Neural progenitor cell (in vitro differentiated cells): ENCODE data around the gene TTYH3. TPM values are rescaled to one million over a fixed set of nuclear protein-coding genes. Genes with fewer than 3 reads are reported as not detected.

Experiments
- DNase-seq: peaks from one replicate; pipeline ENCODE4 v3.0.0-alpha.2; 2016; ENCODE audit warnings: low spot score
- H2AFZ ChIP-seq: fragments of 200-600 bp; sonication (generic); replicated peaks from 2 replicates; pipeline ENCODE4 v1.6.1; 2016; ENCODE audit warnings: antibody characterized with exemption
- H3F3A ChIP-seq: fragments of 200-600 bp; sonication (generic); 2 replicates; pipeline ENCODE4 v1.6.1; 2016; ENCODE audit warnings: antibody characterized with exemption, low read depth
- H3K27ac ChIP-seq: fragments of 200-600 bp; sonication (generic); 2 replicates; pipeline ENCODE4 v1.5.1; 2016; ENCODE audit warnings: mild to moderate bottlenecking
- H3K27me3 ChIP-seq: fragments of 200-600 bp; sonication (generic); 2 replicates; pipeline ENCODE4 v1.6.1; 2016; ENCODE audit warnings: mild to moderate bottlenecking, moderate library complexity
- H3K36me3 ChIP-seq: fragments of 200-600 bp; sonication (generic); 2 replicates; pipeline ENCODE4 v1.5.1; 2016
- H3K4me1 ChIP-seq: fragments of 200-600 bp; sonication (generic); 2 replicates; pipeline ENCODE4 v1.6.1; 2016; ENCODE audit warnings: mixed run types
- H3K4me2 ChIP-seq: fragments of 200-600 bp; sonication (generic); 2 replicates; pipeline ENCODE4 v1.6.1; 2016
- H3K4me3 ChIP-seq: fragments of 200-600 bp; sonication (generic); 2 replicates; pipeline ENCODE4 v1.5.1; 2016
- H3K79me2 ChIP-seq: fragments of 200-600 bp; sonication (generic); 2 replicates; pipeline ENCODE4 v1.6.1; 2016; ENCODE audit warnings: low read depth
- H3K9ac ChIP-seq: fragments of 200-600 bp; sonication (generic); 2 replicates; pipeline ENCODE4 v1.6.1; 2016
- H3K9me3 ChIP-seq: fragments of 200-600 bp; sonication (generic); 2 replicates; pipeline ENCODE4 v1.5.1; 2016; ENCODE audit warnings: low read depth
- H4K20me1 ChIP-seq: fragments of 200-600 bp; sonication (generic); 2 replicates; pipeline ENCODE4 v1.6.1; 2016; ENCODE audit warnings: low read depth
- H3K27ac Mint-ChIP-seq: 3 replicates; pipeline ENCODE4 v1.8.0; 2021; ENCODE audit warnings: mixed read lengths
- H3K27me3 Mint-ChIP-seq: 2 replicates; pipeline ENCODE4 v1.8.0; 2022; ENCODE audit warnings: low read depth, mild to moderate bottlenecking, inconsistent platforms, moderate library complexity, mixed read lengths; ENCODE audit not compliant: insufficient read depth
- H3K36me3 Mint-ChIP-seq: 3 replicates; pipeline ENCODE4 v1.8.0; 2021; ENCODE audit warnings: mixed read lengths
- H3K4me1 Mint-ChIP-seq: 3 replicates; pipeline ENCODE4 v1.8.0; 2021; ENCODE audit warnings: mixed read lengths
- H3K4me3 Mint-ChIP-seq: 3 replicates; pipeline ENCODE4 v1.8.0; 2021; ENCODE audit warnings: mild to moderate bottlenecking, moderate library complexity, mixed read lengths
- H3K9me3 Mint-ChIP-seq: 3 replicates; pipeline ENCODE4 v1.8.0; 2020; ENCODE audit warnings: mixed read lengths
- EZH2 ChIP-seq: fragments of 200-600 bp; sonication (generic); IDR thresholded peaks from 2 replicates; pipeline ENCODE4 v1.6.1; 2017; ENCODE audit warnings: antibody characterized with exemption, mild to moderate bottlenecking, moderate library complexity
- EZH2phosphoT487 ChIP-seq: fragments of 200-600 bp; sonication (generic); IDR thresholded peaks from 2 replicates; pipeline ENCODE4 v1.6.1; 2017; ENCODE audit warnings: antibody characterized with exemption
- total RNA-seq: library from RNA; depleted of rRNA; stranded (reverse); fragments of >200 nt; gene quantifications from 2 replicates; pipeline ENCODE4 v1.2.3, GENCODE V29; 2015; ENCODE audit warnings: low replicate concordance
- TF ChIP-seq, protein P1 (sequence below): fragments of 200-600 bp; sonication (generic); IDR thresholded peaks from 2 replicates; pipeline ENCODE4 v1.5.1; 2017; ENCODE audit warnings: antibody characterized with exemption, mild to moderate bottlenecking

The TTYH3 gene
- total RNA-seq, 1 donor from 2014 or later = 13.2 TPM

- Histone ChIP-seq H3K27ac (no peak overlapping the region), H2AFZ (peak overlapping the region; percentile 61)
- H3K27ac Mint-ChIP-seq = no peak overlapping the region
Observed at GRCh38 chr7:2688409-2689342, 56.9 kb downstream of the TTYH3 start.

GRCh38 chr7:2689343-2689847 lies 57.6 kb downstream of the TTYH3 start:
- H3K27me3 ChIP-seq = peaks cover 50% of the 10 kb centered on the region
- peak overlapping the region; percentile 67 for H3K4me3 Mint-ChIP-seq

More at GRCh38 chr7:2688409-2689342, 56.9 kb downstream of the TTYH3 start:
- Histone ChIP-seq H3K36me3 (no peaks in the 10 kb centered on the region), H3K9ac (no peak overlapping the region), H3K27me3 (peaks cover 50% of the 10 kb centered on the region), H3K4me2 (peak overlapping the region; percentile 85), H3K4me3 (peak overlapping the region; percentile 58), H4K20me1 (peaks cover 8% of the 10 kb centered on the region), H3F3A (peaks cover 9% of the 10 kb centered on the region), H3K79me2 (no peaks in the 10 kb centered on the region), H3K9me3 (no peaks in the 10 kb centered on the region), H3K4me1 (peaks cover 7% of the 10 kb centered on the region)
- H3K4me1 Mint-ChIP-seq = peaks cover 8% of the 10 kb centered on the region
- TF ChIP-seq, protein P1, sequence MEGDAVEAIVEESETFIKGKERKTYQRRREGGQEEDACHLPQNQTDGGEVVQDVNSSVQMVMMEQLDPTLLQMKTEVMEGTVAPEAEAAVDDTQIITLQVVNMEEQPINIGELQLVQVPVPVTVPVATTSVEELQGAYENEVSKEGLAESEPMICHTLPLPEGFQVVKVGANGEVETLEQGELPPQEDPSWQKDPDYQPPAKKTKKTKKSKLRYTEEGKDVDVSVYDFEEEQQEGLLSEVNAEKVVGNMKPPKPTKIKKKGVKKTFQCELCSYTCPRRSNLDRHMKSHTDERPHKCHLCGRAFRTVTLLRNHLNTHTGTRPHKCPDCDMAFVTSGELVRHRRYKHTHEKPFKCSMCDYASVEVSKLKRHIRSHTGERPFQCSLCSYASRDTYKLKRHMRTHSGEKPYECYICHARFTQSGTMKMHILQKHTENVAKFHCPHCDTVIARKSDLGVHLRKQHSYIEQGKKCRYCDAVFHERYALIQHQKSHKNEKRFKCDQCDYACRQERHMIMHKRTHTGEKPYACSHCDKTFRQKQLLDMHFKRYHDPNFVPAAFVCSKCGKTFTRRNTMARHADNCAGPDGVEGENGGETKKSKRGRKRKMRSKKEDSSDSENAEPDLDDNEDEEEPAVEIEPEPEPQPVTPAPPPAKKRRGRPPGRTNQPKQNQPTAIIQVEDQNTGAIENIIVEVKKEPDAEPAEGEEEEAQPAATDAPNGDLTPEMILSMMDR = no peak
- TF ChIP-seq EZH2 (peak; percentile 97), EZH2phosphoT487 (peak; percentile 91)
- no peaks in the 10 kb centered on the region for H3K36me3 Mint-ChIP-seq
- H3K9me3 Mint-ChIP-seq = peaks cover 2% of the 10 kb centered on the region
- H3K4me3 Mint-ChIP-seq = peak overlapping the region; percentile 67
- H3K27me3 Mint-ChIP-seq = peaks cover 47% of the 10 kb centered on the region
- DNase-seq = peak; percentile 51

DNA sequence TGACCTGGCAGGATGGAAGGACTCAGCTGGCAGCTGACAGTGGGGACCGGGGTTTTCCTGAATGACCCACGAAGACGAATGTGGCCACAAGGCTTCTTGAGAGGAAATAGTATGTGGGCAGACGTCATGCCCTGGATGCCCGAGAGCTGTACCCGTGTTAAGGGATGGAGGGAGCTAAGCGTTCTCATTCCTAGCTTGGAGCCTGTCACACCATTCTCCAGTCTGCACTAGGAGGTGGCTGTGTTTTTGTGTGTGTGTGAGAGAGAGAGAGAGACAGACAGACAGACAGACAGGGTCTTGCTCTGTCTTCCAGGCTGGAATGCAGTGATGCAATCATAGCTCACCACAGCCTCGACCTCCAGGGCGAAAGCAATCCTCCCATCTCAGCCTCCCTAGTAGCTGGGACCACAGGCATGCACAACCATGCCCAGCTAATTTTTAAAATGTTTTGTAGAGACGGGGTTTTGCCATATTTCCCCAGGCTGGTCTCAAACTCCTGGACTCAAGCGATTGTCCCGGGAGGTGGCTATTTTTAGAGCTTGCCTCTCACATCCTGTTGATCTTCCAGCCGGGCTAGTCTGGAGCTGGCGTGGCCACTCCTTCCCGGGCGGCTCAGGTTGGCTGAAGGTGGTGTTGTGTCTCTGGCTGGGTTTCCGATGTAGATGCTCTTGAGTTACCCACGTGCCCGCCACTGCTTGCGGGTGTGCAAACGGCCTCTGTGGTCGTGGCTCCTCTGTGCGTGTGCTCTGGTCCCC lies 58.3 kb downstream of the TTYH3 start:
- peak overlapping the region; percentile 4 for H3K4me3 Mint-ChIP-seq
- TF ChIP-seq, protein P1 = no peak
- TF ChIP-seq EZH2phosphoT487 (no peak), EZH2 (no peak)
- H3K27me3 ChIP-seq = peaks cover 50% of the 10 kb centered on the region

More at GRCh38 chr7:2689343-2689847, 57.6 kb downstream of the TTYH3 start:
- H3F3A ChIP-seq = peaks cover 9% of the 10 kb centered on the region
- H3K9me3 ChIP-seq = no peaks in the 10 kb centered on the region
- H3K4me3 ChIP-seq = no peak overlapping the region
- no peaks in the 10 kb centered on the region for H3K79me2 ChIP-seq
- no peaks in the 10 kb centered on the region for H3K36me3 Mint-ChIP-seq
- H3K4me1 ChIP-seq = peaks cover 7% of the 10 kb centered on the region
- H3K36me3 ChIP-seq = no peaks in the 10 kb centered on the region
- no peak overlapping the region for H3K27ac Mint-ChIP-seq
- no peak overlapping the region for H3K4me2 ChIP-seq
- no peak overlapping the region for H3K9ac ChIP-seq
- H2AFZ ChIP-seq = no peak overlapping the region
- no peak for DNase-seq
- TF ChIP-seq EZH2 = no peak
- no peak for TF ChIP-seq EZH2phosphoT487
- H3K27ac ChIP-seq = no peak overlapping the region
- H4K20me1 ChIP-seq = peaks cover 8% of the 10 kb centered on the region
- peaks cover 8% of the 10 kb centered on the region for H3K4me1 Mint-ChIP-seq
- peaks cover 2% of the 10 kb centered on the region for H3K9me3 Mint-ChIP-seq
- peaks cover 47% of the 10 kb centered on the region for H3K27me3 Mint-ChIP-seq

More for the DNA sequence above, 58.3 kb downstream of the TTYH3 start:
- H3K9me3 ChIP-seq = no peaks in the 10 kb centered on the region
- H3K36me3 ChIP-seq = no peaks in the 10 kb centered on the region
- H3K9me3 Mint-ChIP-seq = peaks cover 2% of the 10 kb centered on the region
- peaks cover 7% of the 10 kb centered on the region for H3K4me1 ChIP-seq
- peaks cover 47% of the 10 kb centered on the region for H3K27me3 Mint-ChIP-seq
- H3K4me2 ChIP-seq = no peak overlapping the region
- H3F3A ChIP-seq = peaks cover 9% of the 10 kb centered on the region
- H3K27ac Mint-ChIP-seq = no peak overlapping the region
- H2AFZ ChIP-seq = no peak overlapping the region
- H4K20me1 ChIP-seq = peaks cover 8% of the 10 kb centered on the region
- no peak for DNase-seq
- H3K4me3 ChIP-seq = no peak overlapping the region
- no peaks in the 10 kb centered on the region for H3K36me3 Mint-ChIP-seq
- H3K9ac ChIP-seq = no peak overlapping the region
- H3K79me2 ChIP-seq = no peaks in the 10 kb centered on the region
- H3K27ac ChIP-seq = no peak overlapping the region
- peaks cover 8% of the 10 kb centered on the region for H3K4me1 Mint-ChIP-seq
